Lower lobe of right lung (tissue), 2 donors: ENCODE data around the gene CASP7. TPM values are rescaled to one million over a fixed set of nuclear protein-coding genes. Genes with fewer than 3 reads are reported as not detected.

Experiments used
- ATAC-seq, 2 donors: fragments of 200-7000 bp; cut with Tn5 transposase; one replicate each; pipeline ENCODE4 v1.9.1; 2020 to 2022; ENCODE audit warnings: mild to moderate bottlenecking in 2 of 2, moderate library complexity in 2 of 2
- DNase-seq: peaks from one replicate; pipeline ENCODE4 v3.0.0-alpha.2; 2020
- H3K27ac ChIP-seq: fragments of 200-600 bp; one replicate; pipeline ENCODE4 v1.8.0; 2022
- H3K27me3 ChIP-seq: fragments of 200-600 bp; one replicate; pipeline ENCODE4 v1.8.0; 2022; ENCODE audit warnings: low read depth
- H3K36me3 ChIP-seq: fragments of 200-600 bp; one replicate; pipeline ENCODE4 v1.8.0; 2022; ENCODE audit warnings: mild to moderate bottlenecking
- H3K4me1 ChIP-seq: fragments of 200-600 bp; one replicate; pipeline ENCODE4 v1.8.0; 2022
- H3K4me3 ChIP-seq: fragments of 200-600 bp; one replicate; pipeline ENCODE4 v1.8.0; 2022; ENCODE audit warnings: mild to moderate bottlenecking
- H3K9me3 ChIP-seq: fragments of 200-600 bp; one replicate; pipeline ENCODE4 v1.8.0; 2022
- CTCF ChIP-seq: fragments of 200-600 bp; IDR thresholded peaks from one replicate; pipeline ENCODE4 v1.8.0; 2022; ENCODE audit warnings: antibody characterized with exemption, mild to moderate bottlenecking
- intact Hi-C: fragments of 100-400 bp; cut with DNase I; formaldehyde crosslinking; loops from one replicate; pipeline ENCODE4 v1.11.0; 2022
- total RNA-seq: library from RNA; stranded (reverse); fragmentation: NEBNext Ultra II Directional; extraction: Animal tissue kit (Norgen Biotek cat#: 25700); gene quantifications from one replicate; pipeline ENCODE4 v1.2.1, GENCODE V29; 2021
- donor health status: DM: no; HTN: yes; CAD: no; lungs with severe emphysema.

Gene CASP7
- total RNA-seq, 1 donor from 2014 or later, result 36.3 TPM

- intact Hi-C loops, result no loop called here
Measured at GRCh38 chr10:113661332-113661731, 18.4 kb upstream of the CASP7 start.

GRCh38 chr10:113663142-113663541 is 16.6 kb upstream of the CASP7 start:
- no peak overlapping the region for H3K27ac ChIP-seq
- H3K4me3 ChIP-seq, result no peak overlapping the region
- H3K27me3 ChIP-seq, result no peaks in the 10 kb centered on the region
- DNase-seq, result no peak
- no peaks in the 10 kb centered on the region for H3K4me1 ChIP-seq
- no peak for TF ChIP-seq CTCF
- no peaks in the 10 kb centered on the region for H3K36me3 ChIP-seq
- no peak for ATAC-seq
- H3K9me3 ChIP-seq, result no peaks in the 10 kb centered on the region
- intact Hi-C loops, result no loop called here

More at GRCh38 chr10:113661332-113661731, 18.4 kb upstream of the CASP7 start:
- TF ChIP-seq CTCF, result no peak
- H3K9me3 ChIP-seq, result no peaks in the 10 kb centered on the region
- H3K27ac ChIP-seq, result no peak overlapping the region
- ATAC-seq (no peak), DNase-seq (no peak)
- no peaks in the 10 kb centered on the region for H3K4me1 ChIP-seq
- H3K27me3 ChIP-seq, result no peaks in the 10 kb centered on the region
- no peaks in the 10 kb centered on the region for H3K36me3 ChIP-seq
- H3K4me3 ChIP-seq, result no peak overlapping the region

- no peak for TF ChIP-seq CTCF
- Histone ChIP-seq H3K4me1 (no peaks in the 10 kb centered on the region), H3K9me3 (no peaks in the 10 kb centered on the region), H3K36me3 (no peaks in the 10 kb centered on the region), H3K27me3 (no peaks in the 10 kb centered on the region), H3K27ac (no peak within 1 kb of the TSS), H3K4me3 (no peak within 1 kb of the TSS)
- intact Hi-C loops, result no loop called here
- ATAC-seq (no peak), DNase-seq (no peak)
Measured at GRCh38 chr10:113663908-113664307, 15.8 kb upstream of the CASP7 start, which contains the start of gene NRAP. TSS of gene NRAP (minus strand) at chr10:113664041. CDS start at chr10:113663882, 159 bp downstream.

GRCh38 chr10:113665352-113665751 is 14.4 kb upstream of the CASP7 start:
- no peaks in the 10 kb centered on the region for H3K9me3 ChIP-seq
- ATAC-seq (no peak), DNase-seq (no peak)
- no peak overlapping the region for H3K4me3 ChIP-seq
- H3K4me1 ChIP-seq, result no peaks in the 10 kb centered on the region
- no peaks in the 10 kb centered on the region for H3K27me3 ChIP-seq
- TF ChIP-seq CTCF, result no peak
- intact Hi-C loops, result no loop called here
- no peak overlapping the region for H3K27ac ChIP-seq
- no peaks in the 10 kb centered on the region for H3K36me3 ChIP-seq

- Histone ChIP-seq H3K36me3 (no peaks in the 10 kb centered on the region), H3K27ac (no peak overlapping the region), H3K9me3 (peaks cover 3% of the 10 kb centered on the region), H3K4me1 (no peaks in the 10 kb centered on the region), H3K27me3 (no peaks in the 10 kb centered on the region), H3K4me3 (no peak overlapping the region)
- intact Hi-C loops, result no loop called here
- ATAC-seq (peak; percentile 66 to 77), DNase-seq (no peak)
- TF ChIP-seq CTCF, result no peak
Measured at GRCh38 chr10:113665806-113666354, 13.8 kb upstream of the CASP7 start.
